MM.1S (cell line): ENCODE results near the gene MACROD2.

Experiments
- EZH2 ChIP-seq: fragments of 300-600 bp; sonication (generic); optimal IDR thresholded peaks from 2 replicates; pipeline ENCODE3; 2017; ENCODE audit warnings: low read depth, mild to moderate bottlenecking, antibody characterized with exemption, low read length, mixed read lengths
- EZH2phosphoT487 ChIP-seq: fragments of 300-600 bp; sonication (generic); IDR thresholded peaks from 2 replicates; pipeline ENCODE4 v1.6.1; 2018; ENCODE audit warnings: antibody characterized with exemption, low read length
- TF ChIP-seq, protein P1 (sequence below): fragments of 300-600 bp; sonication (generic); IDR thresholded peaks from 2 replicates; pipeline ENCODE4 v1.5.1; 2016; ENCODE audit warnings: antibody characterized with exemption, low read length, mixed read lengths

- TF ChIP-seq, protein P1, sequence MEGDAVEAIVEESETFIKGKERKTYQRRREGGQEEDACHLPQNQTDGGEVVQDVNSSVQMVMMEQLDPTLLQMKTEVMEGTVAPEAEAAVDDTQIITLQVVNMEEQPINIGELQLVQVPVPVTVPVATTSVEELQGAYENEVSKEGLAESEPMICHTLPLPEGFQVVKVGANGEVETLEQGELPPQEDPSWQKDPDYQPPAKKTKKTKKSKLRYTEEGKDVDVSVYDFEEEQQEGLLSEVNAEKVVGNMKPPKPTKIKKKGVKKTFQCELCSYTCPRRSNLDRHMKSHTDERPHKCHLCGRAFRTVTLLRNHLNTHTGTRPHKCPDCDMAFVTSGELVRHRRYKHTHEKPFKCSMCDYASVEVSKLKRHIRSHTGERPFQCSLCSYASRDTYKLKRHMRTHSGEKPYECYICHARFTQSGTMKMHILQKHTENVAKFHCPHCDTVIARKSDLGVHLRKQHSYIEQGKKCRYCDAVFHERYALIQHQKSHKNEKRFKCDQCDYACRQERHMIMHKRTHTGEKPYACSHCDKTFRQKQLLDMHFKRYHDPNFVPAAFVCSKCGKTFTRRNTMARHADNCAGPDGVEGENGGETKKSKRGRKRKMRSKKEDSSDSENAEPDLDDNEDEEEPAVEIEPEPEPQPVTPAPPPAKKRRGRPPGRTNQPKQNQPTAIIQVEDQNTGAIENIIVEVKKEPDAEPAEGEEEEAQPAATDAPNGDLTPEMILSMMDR: no peak
- TF ChIP-seq EZH2 (no peak), EZH2phosphoT487 (no peak)
Observed at GRCh38 chr20:15506311-15506710, 1511.0 kb downstream of the MACROD2 start.
